Activated T-helper 1 cell treated with Interleukin-2 at 50 U/mL for 16 hours (primary cell): ENCODE results near the gene RPS6KA2.
A peak's percentile ranks its signal among the peaks of the same experiment; 100 is the strongest.
"Not testable (repeated sequence)": the region's sequence is repeated elsewhere in the genome, so short reads cannot be mapped to it uniquely, and the experiment has no call there.

Source experiments
- DNase-seq: peaks from one replicate; pipeline ENCODE4 v3.0.0-alpha.2; 2020; ENCODE audit warnings: low read depth

Gene RPS6KA2

GRCh38 chr6:166553563-166554271 lies 73.3 kb downstream of the RPS6KA2 start:
- DNase-seq = no peak

DNA sequence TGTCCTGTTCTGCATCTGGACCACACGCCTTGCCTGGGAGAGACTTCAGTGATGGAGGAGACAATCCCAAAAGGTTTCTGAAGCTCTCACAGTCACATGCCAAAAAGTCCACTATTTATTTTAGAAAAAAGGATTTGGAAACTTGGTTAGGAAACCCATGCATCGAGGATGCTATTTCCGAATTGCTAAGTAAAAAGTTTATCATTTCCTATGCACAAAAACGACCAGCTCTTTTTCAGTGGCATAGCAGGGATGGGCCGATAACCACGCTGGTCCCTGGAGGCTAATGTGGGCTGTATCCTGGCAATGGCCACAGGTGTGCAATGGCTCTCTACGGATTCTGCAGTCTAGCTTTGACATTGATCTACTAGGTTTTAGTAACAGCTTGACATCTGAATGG lies 74.5 kb downstream of the RPS6KA2 start:
- no peak for DNase-seq

DNA sequence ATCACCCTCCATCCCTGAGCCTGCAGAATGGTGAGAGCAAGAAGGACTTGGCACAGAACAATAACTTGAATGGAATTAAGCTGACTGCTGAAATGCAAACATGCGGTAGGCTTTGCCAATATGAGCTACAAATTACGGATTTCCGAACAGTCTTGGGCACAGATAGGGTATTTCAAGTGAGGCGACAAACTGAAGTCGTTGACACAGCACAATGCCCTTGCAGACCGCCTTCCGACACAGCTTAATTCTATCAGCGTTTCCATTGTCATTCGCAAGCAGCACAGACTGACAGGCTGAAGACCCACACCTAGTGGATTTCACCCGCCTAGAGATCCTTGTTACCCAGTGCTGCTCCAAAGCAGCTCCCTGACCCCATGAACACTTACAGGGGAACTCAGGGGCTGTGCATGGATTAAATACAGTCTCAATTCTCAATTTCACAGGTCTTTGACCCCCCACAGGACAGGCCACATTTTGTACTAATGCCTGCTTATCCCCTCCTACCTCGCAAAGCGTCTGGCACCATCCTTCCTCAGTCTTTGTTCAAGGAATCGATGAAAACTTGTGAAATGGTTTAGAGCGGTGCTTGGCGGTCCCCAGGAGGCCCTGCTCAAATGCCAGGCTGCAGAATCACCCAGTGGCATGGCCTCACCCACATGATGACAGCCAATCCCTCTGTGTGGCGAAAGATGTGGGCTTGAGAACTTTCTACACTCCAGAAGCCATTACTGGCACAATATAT lies 75.1 kb downstream of the RPS6KA2 start:
- no peak for DNase-seq

- no peak for DNase-seq
Measured at GRCh38 chr6:166546653-166547052, 80.4 kb downstream of the RPS6KA2 start.

- no peak for DNase-seq
Measured at GRCh38 chr6:166545156-166546034, 81.7 kb downstream of the RPS6KA2 start.

- no peak for DNase-seq
Measured at GRCh38 chr6:166544296-166544605, 82.8 kb downstream of the RPS6KA2 start.

DNA sequence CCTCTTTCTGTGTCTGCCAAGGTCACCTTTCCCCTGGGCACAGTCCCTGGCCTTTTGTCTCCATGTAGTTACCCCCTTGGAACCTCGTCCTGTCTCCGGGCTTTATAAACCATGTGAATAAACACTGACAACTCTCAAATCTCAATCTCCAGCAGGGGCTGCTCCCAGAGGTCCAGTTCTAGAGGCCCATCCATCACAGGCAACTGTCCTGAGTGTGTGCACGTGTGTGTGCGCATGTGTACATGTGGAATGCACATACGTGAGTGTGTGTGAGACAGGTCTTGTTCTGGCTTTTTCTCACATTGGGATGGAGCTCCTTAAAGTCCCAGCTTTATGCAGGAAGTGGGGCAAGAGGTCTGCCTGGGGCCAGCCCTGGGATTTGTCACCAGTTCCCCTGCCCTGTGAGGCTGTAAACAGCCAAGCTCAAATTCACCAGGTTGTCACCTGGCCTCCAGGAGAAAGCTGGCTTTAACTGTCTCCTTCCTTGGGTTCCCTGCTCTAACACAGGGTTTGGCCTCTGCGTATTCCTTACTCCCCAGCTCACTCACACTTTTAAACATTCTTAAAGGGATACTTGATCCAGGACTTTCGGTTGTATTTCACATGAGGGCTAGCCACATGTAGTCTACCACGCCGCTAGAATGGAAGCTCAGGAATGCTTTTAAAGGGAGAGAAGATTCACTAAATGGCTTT lies 83.3 kb downstream of the RPS6KA2 start:
- DNase-seq = no peak

GRCh38 chr6:166542580-166542912 lies 84.5 kb downstream of the RPS6KA2 start:
- DNase-seq = no peak

DNA sequence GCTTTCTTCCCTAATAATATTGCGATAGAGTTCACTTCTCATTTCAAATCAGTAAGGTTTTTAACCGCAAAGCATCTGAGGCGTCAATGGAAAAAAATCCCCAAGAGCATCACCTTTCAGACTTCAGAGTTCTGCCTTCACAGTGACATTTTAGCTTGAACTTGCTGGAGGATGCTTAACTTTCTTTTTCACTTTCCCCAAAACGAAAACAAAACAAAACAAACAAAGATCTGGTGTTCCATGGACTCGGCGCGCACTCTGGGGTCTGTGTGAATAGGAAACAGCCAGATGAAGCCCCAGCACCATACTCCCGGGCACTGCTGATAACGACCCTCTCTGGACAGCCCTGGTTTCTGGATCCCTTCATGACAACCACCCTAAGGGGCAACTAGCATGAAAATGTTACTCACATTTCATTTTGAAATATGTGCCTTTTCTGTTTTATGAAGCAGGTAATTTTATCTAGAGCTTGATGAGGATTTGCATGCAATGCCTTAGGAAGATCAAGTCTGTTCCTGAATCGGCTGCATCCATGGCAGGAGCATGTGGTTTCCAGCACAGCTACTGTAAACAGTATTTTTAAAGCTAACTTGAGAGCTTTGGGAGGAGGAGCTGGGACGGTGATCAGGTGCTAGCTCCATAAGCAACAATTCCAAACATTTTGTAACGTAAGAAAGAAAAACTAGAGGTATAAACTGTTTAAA lies 85.0 kb downstream of the RPS6KA2 start:
- no peak for DNase-seq

GRCh38 chr6:166541366-166541765 lies 85.7 kb downstream of the RPS6KA2 start:
- DNase-seq = no peak

DNA sequence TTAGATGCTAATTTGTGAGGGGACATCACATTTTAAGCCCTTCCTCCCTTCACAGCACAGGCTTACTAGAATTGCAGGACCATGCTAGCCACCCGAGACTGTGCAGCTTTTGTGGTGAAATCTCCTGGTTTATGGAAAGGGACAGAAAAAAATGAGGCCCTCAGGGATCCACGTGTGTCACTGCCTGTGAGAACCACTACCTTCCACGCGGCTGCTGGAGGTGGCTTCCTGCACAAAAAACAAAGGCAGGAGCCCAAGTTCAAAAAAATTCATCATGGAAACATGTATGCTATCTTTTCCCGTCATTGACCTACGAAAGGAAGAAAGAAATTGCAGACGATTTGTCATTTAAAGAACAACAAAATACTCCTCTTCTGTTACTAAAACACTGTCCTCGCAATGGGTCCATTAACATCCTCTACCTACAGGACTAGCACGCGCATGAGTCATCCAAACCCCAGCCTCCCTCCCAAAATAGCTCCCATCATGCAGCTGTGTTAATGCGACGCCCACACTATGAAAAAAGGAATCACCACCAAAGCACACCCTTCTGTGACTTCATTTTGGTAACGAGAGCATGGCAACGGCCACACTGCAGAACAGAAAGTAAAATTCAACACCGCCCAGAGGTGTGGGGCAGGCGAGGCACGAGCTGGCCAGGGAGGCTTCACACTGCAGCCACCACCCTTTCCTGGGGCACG lies 86.3 kb downstream of the RPS6KA2 start:
- DNase-seq = peak; percentile 43

DNA sequence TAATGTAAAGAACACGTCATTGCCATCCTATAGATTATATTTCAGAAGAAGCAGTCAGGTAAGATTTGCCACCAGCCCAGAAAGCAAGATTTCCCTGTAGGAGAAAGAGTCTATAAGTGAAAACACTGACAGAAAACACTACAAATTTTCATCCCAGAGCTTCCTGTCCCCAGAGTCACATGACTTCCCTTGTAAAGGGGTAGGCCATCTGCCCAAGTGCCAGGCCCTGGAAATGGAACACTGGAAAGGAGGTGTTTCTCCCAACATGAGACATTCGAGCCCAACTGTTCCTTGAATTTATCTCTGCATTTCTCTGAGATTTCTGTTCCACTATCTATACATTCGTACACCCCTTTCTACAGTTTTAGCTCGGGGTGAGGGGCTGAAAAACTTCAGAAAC lies 87.5 kb downstream of the RPS6KA2 start:
- no peak for DNase-seq

- not testable (repeated sequence) for DNase-seq
Measured at GRCh38 chr6:166539011-166539385, 88.1 kb downstream of the RPS6KA2 start.

GRCh38 chr6:166538297-166539010 lies 88.6 kb downstream of the RPS6KA2 start:
- no peak for DNase-seq

GRCh38 chr6:166534658-166535406 lies 92.2 kb downstream of the RPS6KA2 start:
- no peak for DNase-seq

DNA sequence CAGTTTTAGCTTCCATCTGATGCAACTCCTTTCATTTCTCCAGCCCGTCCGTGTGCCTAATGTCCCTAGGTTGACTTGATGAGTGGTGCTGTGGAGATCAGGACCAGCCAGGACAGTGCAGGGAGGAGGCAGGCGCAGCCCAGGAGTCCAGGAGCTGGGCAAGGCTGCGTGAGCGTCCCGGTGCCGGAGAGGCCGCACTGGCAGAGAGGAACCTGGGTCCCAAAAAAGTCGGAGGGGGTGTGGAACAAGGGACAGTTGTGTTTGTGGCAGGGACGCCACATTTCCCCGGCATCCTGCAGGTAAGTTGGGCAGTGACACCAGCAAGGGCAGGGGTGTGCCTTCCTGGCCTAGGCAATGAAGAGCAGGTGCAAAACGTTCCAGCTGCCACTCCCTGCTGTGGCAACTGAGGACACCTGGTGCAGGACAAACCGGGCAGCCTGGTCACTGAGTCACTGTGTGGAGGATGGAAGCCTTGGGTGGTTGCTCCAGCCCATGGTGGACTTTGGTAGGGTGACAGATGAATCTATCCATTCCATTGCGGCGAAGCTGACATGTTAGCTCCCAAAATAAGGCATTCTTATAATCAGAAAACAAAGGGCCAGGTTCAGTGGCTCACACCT lies 93.7 kb downstream of the RPS6KA2 start:
- no peak for DNase-seq

DNA sequence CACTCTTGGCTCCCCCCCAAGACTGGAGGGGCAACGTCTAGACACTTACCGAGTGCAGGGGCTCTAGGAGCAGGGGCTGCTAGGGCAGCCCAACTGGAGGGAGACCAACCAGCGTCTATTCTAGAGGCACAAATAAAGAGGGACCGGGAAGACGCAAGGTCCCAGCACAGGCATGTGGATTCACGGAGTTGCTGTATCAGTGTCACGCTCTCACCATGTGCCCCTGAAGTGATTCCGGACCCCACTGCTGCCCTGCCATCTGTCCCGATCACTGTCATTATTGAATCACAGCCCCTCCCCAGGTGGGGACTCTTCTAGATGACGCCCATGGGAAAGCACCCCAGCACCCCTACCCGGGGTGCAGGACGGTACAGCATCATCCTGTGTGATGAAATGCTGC lies 94.7 kb downstream of the RPS6KA2 start:
- DNase-seq = no peak

- DNase-seq = no peak
Measured at GRCh38 chr6:166530211-166531095, 96.6 kb downstream of the RPS6KA2 start.
